COLO668 (cell line): Measurements from ENCODE around the gene NUCB2.
A peak's percentile ranks its signal among the peaks of the same experiment; 100 is the strongest.
"Not testable (repeated sequence)": the region's sequence is repeated elsewhere in the genome, so short reads cannot be mapped to it uniquely, and the experiment has no call there.

ENCODE experiments used
- DNase-seq: peaks from one replicate; lab custom pipeline; 2025; ENCODE audit not compliant: unreplicated experiment; lab: John Stamatoyannopoulos, UW

Gene NUCB2

DNA sequence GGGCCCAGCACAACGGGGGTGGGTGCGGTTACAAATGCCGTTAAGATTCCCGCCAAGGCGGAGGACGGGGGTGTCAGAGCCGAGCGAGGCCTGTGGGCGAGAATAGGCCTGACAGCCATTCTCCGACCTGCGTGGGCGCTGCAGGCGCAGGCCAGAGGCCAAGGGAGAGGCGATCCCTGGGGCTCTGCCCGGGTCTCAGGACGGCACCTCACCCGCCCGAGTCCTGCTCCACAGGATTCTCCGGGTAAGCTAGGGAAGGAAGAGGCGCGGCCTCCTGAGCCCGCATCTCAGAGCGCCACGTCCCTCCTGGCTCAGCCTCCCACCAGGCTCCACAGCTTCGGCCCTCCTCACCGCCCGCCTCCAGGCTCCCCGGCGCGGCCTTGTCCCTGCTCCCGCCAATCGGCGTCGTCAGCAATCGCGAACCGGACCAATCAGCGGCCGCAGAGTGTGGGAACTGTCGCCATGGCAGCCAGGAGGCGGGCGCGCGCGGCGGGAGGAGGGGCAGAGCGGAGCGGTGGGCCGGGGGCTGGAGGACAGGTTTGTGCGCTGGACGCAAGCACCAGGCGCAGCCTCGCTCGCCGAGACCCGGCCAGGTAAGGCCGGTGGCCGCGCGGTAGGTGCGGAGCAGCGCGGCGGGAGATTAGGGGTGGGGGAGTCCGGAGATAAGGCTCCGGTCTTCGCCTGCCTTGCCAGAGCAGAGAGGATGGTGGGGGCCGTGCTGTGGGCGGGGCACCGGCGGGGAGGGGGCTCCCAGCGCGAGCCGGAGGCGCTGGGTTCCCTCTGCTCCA is at the start of gene NUCB2:
Gene NUCB2, plus strand, starts transcription at position 504 of the 788 bp plus-strand sequence. CDS start 18,585 bp downstream, outside the sequence.
- peak; percentile 97 for DNase-seq

DNA sequence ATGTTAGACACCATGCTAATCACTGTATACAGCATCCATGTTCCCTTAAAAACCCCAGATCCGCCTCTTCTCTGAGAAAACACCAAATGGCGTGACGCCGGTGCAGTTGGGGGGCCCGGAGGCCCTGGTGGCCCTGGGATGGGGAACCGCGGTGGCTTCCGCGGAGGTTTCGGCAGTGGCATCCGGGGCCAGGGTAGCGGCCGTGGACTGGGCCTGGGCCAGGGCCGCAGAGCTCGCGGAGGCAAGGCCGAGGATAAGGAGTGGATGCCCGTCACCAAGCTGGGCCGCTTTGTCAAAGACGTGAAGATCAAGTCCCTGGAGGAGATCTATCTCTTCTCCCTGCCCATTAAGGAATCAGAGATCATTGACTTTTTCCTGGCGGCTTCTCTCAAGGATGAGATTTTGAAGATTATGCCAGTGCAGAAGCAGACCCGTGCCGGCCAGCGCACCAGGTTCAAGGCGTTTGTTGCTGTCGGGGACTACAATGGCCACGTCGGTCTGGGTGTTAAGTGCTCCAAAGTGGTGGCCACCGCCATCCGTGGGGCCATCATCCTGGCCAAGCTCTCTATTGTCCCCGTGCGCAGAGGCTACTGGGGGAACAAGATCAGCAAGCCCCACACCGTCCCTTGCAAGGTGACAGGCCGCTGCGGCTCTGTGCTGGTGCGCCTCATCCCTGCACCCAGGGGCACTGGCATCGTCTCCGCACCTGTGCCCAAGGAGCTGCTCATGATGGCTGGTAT is 48.2 kb upstream of the NUCB2 start:
- not testable (repeated sequence) for DNase-seq

DNA sequence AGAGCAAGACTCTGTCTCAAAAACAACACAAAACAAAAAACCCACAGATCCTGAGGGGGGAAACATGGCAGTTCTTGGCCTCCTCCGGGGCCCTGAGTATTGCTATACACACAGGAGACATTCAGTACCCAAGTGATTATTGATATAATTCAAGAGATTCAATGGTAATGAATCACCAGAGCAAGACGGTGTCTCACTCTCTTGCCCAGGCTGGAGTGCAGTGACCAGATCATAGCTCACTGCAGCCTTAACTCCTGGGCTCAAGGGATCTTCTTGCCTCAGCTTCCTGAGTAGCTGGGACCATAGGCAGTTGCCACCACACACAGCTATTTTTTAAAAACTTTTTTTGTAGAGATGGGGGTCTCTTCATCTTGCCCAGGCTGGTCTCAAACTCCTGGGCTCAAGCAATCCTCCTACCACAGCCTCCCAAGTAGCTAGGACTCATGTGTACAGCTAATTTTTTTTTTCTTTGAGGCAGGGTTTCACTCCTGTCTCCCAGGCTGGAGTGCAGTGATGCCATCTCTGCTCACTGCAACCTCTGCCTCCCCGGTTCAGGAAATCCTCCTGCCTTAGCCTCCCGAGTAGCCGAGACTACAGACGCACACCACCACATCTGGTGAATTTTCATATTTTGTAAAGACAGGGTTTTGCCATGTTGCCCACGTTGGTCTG is 46.9 kb upstream of the NUCB2 start:
- no peak for DNase-seq

DNA sequence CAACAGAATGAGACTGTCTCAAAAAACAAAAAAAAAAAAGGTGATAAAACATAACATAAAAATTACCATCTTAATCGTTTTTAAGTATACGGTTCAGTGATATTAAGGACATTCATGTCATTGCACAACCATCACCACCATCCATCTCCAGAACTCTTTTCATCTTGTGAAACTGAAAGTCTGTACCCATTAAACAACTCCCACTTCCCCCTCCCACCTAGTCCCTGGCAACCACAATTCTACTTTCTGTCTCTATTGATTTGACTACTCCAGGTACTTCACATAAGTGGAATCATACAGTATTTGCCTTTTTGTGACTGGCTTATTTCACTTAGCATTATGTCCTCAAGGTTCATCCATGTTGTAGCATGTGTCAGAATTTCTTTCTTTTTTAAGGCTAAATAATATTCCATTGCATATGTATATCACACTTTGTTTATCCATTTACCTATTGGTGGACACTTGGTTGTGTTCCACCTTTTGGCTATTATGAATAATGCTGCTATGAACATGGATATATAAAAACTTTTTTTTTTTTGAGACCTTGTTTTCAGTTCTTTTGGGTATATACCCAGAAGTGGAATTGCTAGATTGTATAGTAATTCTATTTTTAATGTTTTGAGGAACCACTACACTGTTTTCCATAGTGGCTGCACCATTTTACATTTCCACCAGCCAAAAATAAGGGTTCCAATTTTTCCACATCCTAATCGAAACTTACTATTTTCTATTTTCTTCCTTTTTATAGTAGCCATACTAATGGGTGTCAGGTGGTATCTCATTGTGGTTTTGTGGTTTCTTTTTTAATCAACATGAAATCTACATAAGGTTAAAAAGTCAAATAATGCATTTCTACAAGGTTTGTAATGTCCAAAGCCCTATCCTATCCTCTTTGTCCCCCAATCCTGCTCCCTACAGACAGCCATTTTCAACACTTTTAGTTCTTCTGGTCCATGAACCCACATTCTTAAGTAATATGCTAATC is 45.4 kb upstream of the NUCB2 start:
- DNase-seq, result no peak

DNA sequence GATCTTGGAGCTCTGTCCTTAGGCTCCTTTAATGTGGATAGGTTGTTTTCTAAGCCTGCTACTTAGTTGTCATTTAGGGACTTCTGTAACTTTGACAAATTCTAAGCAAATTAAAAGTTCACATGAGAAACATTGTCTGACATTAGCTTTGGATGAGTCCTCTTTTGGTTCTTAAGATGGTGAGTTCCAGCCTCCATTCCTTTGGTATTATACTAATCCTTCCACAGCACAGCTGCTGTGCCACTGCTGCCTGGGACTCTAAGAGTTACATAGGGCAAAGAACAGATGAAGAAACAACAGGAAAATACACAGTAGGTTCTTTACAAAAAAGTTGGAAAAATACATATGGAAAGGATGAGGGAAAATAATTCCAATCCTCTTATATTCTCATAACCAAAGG is 43.4 kb upstream of the NUCB2 start:
- no peak for DNase-seq

DNA sequence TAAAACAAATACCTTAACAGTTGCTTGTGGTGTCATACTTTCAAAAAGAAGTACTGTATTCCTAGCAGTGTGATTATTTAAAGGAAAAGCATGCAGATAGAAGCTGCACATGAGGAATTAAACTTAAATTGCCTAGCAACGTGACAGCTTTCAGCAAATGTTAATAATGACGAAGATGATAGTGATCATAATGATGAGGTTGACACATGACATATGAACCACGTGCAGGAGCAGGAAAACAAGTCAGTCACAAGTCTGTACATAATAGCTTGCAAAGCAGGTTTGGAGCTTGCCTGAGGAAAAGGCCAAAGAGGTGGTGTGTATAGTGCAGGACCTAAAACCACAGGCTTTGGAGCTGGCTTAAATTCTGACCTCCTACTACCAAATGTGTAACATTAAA is 38.2 kb upstream of the NUCB2 start:
- DNase-seq, result no peak

DNA sequence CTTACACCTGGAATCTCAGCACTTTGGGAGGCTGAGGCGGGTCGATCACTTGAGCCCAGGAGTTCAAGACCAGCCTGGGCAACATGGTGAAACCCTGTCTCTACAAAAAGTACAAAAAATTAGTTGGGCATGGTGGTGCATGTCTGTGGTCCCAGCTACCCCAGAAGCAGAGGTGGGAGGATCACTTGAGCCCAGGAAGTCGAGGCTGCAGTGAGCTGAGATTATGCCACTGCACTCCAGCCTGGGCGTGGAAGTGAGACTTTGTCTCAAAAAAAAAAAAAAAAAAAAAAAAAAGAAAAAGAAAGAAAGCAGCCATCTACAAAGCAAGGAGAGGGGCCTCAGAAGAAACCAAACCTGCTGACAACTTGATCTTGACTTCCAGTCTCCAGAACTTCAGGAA is 36.6 kb upstream of the NUCB2 start:
- DNase-seq, result not testable (repeated sequence)

DNA sequence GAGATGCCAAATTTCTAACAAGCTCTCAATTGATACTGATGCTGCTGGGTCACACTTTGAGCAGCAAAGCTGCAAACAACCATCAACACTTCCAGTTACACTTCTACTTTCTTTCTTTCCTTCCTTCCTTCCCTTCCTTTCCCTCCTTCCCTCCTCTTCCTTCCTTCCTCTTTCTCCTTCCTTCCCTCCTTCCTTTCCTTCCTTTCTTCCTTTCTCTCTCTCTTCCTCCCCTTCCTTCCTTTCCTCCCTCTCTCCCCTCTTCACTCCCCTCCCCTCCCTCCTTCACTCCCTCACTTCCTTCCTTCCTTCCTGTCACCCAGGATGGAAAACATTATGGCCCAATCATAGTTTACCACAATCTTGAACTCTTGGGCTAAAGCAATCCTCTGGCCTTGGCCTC is 35.8 kb upstream of the NUCB2 start:
- no peak for DNase-seq

DNA sequence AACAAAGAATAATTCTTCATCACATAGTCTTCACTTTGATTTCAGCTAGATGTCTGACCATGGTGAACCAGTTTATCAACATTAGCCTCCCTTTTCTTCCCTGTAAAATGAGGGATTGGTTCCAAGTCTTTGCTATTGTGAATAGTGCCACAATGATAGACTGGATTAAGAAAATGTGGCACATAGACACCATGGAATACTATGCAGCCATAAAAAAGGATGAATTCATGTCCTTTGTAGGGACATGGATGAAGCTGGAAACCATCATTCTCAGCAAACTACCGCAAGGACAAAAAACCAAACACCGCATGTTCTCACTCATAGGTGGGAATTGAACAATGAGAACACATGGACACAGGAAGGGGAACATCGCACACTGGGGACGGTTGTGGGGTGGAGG is 33.6 kb upstream of the NUCB2 start:
- not testable (repeated sequence) for DNase-seq

DNA sequence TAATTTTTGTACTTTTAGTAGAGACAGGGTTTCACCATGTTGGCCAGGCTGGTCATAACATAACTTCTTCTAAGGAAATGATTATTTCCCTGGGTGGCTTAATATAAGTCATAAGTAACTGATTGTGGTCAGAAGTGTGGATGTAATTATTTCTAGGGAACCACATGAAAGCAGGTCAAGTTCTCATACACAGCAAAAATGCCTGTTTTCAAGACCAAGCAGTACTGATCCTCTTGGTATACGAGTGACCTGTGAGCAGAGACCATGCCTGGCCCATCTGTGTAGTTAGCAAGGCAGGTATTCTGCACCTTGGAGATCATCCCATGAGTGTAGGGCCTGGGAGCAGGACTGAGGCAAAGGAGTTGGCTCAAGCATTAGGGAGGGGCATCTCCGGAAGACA is 32.5 kb upstream of the NUCB2 start:
- no peak for DNase-seq

DNA sequence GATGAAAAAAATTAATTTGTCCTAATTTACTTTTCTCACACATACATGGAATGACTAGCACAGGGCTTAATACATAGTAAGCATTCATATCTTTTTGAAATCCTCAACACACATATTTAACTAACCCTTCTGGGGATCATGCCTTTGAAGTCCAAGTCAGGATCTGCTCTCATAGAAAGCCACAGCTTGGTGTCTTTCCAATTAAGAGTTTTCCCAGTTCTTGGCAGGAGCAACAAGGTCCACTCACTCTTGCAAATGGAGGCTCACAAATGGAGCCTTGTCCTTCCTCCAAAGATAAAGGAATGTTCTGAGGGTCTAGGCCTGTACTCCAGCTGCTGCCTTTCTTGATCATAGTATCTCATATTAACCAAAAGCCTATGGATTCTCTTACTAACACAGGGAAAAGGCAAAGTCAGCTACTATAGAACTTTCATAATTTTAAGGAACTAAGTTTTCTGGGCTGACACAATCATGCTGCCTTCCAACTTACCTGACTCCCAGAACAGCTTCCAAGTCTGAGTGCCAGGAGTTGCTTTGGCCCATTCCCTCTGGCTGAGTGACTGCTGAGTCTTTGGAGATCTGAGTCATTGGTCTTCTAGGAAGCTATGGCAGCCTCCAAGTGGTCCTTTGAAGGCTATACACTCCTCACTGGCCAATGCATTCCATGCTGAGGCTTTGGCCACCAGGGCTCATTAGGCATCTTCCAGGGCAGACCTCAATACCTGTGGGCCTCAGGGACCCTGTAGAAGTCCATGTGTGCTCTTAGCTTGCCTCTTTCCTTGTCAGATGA is 25.8 kb upstream of the NUCB2 start:
- no peak for DNase-seq

DNA sequence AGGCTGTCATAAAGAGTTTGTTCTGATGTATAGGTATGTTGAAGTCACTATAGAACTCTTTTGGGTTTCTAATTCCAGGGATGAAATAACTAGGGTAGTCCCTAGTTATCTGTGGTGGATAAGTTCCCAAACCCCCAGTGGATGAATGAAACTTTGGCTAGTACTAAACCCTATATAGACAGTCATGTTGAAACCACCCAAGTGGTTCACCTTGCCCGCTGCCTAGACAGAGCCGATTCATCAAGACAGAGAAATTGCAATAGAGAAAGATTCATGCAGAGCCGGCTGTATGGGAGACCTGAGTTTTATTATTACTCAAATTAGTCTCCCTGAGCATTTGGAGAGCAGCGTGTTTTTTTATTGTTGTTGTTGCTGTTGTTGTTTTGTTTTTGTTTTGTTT is 23.8 kb upstream of the NUCB2 start:
- DNase-seq, result no peak

DNA sequence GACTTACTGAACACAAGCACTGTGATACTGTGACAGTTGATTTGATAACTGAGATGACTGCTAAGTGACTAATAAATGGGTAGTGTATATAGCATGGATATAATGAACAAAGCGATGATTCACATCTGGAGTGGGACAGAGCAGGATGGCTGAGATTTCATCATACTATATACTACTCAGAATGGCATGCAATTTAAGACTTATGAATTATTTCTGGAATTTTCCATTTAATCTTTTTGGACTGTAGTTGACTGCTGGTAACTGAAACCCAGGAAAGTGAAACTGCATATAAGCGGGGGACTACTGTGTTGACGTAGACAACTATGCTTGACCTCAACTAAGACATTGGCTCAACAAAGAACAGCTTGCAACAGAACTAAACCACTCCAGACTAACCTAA is 20.0 kb upstream of the NUCB2 start:
- no peak for DNase-seq

DNA sequence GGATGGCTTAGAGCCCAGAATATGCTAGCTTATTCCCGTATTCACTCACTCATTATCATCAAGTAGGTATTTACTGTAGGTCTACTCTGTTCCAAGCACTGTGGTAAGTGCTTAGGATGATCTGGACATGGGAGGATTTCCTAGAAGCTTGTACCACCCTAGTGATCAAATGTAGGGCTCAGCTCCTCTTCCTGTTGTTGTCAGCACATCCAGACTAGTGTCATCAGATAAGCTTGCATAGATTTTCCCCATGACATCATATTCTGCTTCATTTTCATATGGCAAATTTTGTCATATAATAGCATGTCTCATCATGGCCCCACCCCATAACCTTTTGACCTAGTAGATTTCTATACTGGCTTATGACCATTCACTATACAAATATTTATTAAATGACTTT is 19.3 kb upstream of the NUCB2 start:
- DNase-seq, result no peak

DNA sequence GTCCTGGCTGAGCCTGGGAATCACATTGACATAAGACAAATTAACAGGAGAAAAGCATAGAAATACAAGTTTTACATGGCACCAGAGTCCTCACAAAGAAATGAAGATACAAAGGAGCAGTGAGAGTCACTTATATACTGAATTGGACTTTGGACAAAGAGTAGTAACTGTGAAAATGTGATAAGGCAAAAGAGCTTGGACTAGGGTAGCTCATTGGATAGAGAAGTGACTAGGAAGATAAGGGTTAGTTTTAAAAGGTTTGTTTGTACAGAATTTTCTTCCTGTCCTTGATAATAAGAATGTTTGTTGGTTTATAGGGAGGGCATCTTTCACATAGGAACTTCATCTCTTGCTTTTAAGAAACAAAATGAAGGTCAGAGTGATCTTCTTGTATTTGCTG is 17.9 kb upstream of the NUCB2 start:
- no peak for DNase-seq

DNA sequence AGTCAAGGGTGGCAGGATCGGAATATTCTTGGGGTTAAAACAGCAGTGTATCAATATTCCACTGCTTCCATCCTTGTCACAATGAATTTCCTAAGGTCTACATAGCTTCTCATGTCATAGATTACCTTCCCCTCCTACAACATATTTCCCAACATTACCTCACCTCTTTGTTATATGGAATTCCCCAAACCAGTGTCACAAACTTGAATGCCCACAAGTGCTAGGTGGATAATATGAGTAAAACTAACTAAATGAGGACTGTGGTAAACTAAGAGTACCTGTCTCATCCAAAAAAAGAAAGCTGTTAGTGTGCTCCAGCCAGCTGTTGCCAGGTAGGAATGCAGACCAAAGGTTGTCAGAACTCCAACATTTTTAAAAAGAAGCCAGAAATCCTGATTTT is 17.0 kb upstream of the NUCB2 start:
- no peak for DNase-seq

DNA sequence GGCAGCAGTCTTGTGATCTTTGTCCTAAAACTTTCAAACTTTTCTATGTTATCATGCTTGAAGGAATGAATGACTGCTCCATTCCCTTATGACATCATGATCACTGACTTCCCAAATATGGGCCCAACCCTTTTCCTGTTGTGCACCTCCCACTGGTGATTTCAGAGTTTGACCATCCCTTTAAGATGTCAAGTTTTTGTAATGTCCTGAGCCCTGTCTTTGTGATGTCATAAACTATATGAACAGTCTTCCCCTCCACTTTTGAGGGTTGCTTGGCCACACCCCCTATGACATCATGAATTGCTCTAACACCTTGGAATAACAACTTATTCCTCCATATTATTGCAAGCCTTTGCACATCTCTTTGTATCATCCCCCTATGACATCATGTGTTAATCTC is 16.5 kb upstream of the NUCB2 start:
- no peak for DNase-seq

DNA sequence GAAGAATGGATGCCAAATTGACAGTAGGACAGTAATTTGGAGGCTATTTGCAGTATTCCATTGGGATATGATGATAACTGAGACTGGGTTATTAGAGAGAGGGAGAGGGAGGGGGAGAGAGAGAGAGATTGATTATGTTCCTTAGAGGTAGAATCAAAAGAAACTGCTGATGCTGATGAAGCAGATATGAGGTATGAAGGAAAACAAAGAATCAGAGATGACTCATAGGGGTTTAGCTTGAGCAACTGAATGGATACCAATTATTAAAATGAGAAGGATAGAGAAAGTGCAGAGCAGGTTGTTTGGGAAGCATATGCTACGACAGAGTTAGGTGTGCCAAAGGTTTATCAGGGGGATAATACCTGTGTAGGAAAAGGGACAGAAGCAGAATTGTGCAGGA is 12.8 kb upstream of the NUCB2 start:
- DNase-seq, result no peak

DNA sequence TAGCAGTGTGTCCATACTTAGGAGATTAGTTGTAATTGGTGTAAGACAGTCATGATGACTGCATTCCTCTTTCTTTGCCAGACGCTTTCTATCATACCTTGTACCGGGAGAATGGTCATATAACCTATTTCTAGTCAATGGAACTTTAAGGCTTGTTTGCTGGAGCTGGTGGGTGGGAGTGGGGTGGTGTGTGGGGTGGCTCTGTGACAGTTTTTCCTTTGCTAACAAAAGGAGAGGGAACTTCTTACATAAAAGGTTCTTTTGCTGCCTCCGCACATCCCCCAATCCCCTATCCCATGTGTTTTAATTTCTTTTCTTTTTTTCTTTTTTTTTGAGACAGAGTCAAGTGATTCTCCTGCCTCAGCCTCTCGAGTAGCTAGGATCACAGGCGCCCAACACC is 9.8 kb upstream of the NUCB2 start:
- DNase-seq, result no peak

DNA sequence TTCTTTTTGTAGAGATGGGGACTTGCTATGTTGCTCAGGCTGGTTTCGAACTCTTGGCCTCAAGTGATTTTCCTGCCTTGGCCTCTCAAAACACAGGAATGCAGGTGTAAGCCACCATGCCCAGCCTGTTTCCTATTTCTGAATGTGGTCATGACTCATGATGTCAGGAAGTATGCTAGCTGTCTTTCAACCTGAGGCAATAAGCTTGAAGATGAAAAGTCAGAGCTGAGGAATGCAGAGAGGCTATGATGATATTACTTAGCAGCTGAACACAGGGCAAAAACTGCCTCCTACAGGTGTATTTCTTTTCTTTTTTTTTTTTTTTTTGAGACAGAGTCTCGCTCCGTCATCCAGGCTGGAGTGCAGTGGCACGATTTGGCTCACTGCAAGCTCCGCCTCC is 9.0 kb upstream of the NUCB2 start:
- no peak for DNase-seq
